ENCODE measurements around the gene MSH5.

The MSH5 gene

DNA sequence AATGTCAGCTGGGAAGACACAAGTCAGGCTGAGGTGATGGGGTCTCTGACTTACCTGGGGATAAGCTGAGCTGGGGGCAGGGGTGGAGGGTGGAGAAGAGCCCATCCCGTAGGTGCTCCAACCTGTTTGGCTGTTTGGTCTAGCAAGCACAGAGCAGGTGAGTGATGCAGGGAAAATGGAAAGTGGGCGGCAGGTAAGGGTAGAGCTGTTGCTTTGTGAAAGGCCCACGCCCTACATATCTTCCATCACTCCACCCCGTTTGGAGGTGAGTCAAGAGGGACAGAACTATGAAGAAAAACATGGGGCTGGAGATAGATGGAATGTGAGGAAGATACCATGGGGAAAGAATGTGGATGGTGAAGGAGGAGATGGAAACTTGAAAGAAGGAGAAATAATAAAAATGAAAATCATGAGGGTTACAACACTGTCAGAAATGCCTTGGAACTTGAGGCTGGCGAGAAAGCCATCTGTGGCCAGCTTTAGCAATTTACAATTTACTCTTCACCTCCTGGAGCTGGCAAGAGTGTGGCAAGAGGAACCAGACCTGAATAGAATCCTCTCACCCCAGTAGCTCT is 19.5 kb upstream of the MSH5 start:
- FAIRE-seq = no peak
- DNase-seq (ENCODE audit: insufficient read length, low spot score) = no peak
- TF ChIP-seq POLR2A (IDR thresholded peaks at IDR 0.05; ENCODE audit: low read depth, low read length) = no peak
- TF ChIP-seq PAX5 (IDR thresholded peaks at IDR 0.05; ENCODE audit: insufficient read depth, low read length, severe bottlenecking) = no peak
- TF ChIP-seq POLR2AphosphoS5 (IDR thresholded peaks at IDR 0.05; ENCODE audit: low read depth, low read length) = no peak
- TF ChIP-seq POU2F2 (IDR thresholded peaks at IDR 0.05; ENCODE audit: low read depth, low read length) = no peak
- TF ChIP-seq TAF1 (IDR thresholded peaks at IDR 0.05; ENCODE audit: low read depth, low read length) = no peak
- no peak for TF ChIP-seq SPI1 (IDR thresholded peaks at IDR 0.05; ENCODE audit: low read depth, low read length)

DNA sequence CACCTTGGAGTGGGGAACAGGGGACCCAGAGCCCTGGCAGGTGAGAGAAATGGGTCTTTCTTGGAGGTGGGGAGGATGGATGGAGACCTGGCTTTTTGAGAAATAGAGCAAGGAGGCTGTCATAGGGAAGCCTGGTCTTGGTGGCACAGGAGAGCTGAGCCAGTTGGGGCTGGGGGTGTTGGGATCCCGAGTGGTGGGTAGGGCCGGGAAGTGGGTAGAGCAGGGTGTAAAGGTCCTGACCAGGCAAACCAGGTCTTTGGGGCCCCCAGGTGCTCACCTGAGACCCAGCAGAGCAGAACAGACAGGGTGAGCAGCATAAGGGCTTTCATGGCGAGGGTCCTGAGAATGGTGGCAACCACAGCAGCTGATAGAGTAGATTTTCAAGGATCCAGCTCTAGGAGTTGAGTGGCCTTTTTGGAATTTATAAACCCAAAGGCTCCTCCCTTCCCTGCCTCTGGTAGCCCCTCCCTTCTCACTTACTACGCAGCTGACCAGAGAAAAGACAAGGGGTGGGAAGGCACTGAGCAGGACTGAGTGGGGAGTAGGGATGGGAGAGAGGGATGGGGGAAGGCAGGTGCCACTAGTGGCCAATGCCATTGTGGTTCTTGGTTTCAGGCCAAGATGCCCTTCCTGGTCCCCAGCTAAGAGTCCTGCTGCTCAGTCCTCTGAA is 18.3 kb upstream of the MSH5 start, which contains the start of gene LY6G6C:
TSS of gene LY6G6C (minus strand) at position 396 of the 670 bp plus-strand sequence. CDS start at position 329, 67 bp downstream.
- TF ChIP-seq POLR2A (IDR thresholded peaks at IDR 0.05; ENCODE audit: low read depth, low read length) = no peak
- no peak for TF ChIP-seq POLR2AphosphoS5 (IDR thresholded peaks at IDR 0.05; ENCODE audit: low read depth, low read length)
- DNase-seq (ENCODE audit: insufficient read length, low spot score) (no peak), FAIRE-seq (no peak)

DNA sequence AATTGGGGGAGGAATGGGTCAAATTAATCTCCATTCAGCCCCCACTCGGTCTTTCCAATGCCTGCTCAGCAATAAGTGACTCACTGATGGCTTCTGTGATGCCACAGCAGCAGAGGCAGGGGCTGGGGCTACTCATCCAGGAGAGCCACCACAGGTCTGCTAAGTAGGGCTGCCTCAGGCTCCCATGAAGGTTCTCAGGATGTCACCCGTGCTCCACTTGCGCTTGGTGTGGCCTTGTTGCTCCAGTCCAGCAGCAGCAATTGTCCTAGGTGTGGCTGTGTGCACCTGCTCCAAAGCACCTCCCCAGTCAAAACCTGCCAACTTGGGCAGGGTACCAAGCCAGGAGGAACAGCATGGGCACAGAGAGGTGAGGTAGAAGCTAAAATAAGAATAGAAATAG is 17.6 kb upstream of the MSH5 start:
- TF ChIP-seq PAX5 (IDR thresholded peaks at IDR 0.05; ENCODE audit: insufficient read depth, low read length, severe bottlenecking) = no peak
- TF ChIP-seq SPI1 (IDR thresholded peaks at IDR 0.05; ENCODE audit: low read depth, low read length) = no peak
- TF ChIP-seq TAF1 (IDR thresholded peaks at IDR 0.05; ENCODE audit: low read depth, low read length) = no peak
- TF ChIP-seq POLR2AphosphoS5 (IDR thresholded peaks at IDR 0.05; ENCODE audit: low read depth, low read length) = no peak
- TF ChIP-seq POLR2A (IDR thresholded peaks at IDR 0.05; ENCODE audit: low read depth, low read length) = no peak
- TF ChIP-seq POU2F2 (IDR thresholded peaks at IDR 0.05; ENCODE audit: low read depth, low read length) = no peak
- DNase-seq (ENCODE audit: insufficient read length, low spot score) (no peak), FAIRE-seq (no peak)

DNA sequence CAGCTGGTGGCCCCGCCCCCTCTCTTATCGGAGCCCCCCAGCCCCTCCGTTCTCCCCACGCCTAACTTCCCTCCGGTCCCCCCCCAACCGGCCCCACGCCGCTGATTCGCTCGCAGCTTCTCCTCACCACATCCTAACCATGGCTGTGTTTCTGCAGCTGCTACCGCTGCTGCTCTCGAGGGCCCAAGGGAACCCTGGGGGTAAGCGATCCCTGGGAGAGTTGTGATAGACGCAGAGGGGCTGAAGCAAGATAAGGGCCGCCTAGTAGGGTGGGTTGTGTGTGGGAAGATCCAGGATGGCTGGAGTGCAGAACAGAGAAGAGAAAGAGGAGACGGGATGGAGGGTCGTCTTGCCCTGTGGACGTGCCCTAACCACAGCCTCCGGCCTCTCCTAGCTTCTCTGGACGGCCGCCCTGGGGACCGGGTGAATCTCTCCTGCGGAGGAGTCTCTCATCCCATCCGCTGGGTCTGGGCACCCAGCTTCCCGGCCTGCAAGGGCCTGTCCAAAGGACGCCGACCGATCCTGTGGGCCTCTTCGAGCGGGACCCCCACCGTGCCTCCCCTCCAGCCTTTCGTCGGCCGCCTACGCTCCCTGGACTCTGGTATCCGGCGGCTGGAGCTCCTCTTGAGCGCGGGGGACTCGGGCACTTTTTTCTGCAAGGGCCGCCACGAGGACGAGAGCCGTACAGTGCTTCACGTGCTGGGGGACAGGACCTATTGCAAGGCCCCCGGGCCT is 16.4 kb upstream of the MSH5 start, which contains the start of gene MPIG6B:
TSS of gene MPIG6B (plus strand) at position 129 of the 735 bp plus-strand sequence. CDS start at position 140, 11 bp downstream.
- no peak for FAIRE-seq
- no peak for TF ChIP-seq POLR2A (IDR thresholded peaks at IDR 0.05; ENCODE audit: low read depth, low read length)
- TF ChIP-seq SPI1 (IDR thresholded peaks at IDR 0.05; ENCODE audit: low read depth, low read length) = no peak
- TF ChIP-seq POLR2AphosphoS5 (IDR thresholded peaks at IDR 0.05; ENCODE audit: low read depth, low read length) = no peak
- TF ChIP-seq PAX5 (IDR thresholded peaks at IDR 0.05; ENCODE audit: insufficient read depth, low read length, severe bottlenecking) = no peak
- TF ChIP-seq TAF1 (IDR thresholded peaks at IDR 0.05; ENCODE audit: low read depth, low read length) = no peak
- no peak for TF ChIP-seq POU2F2 (IDR thresholded peaks at IDR 0.05; ENCODE audit: low read depth, low read length)
- DNase-seq (ENCODE audit: insufficient read length, low spot score) = no peak

DNA sequence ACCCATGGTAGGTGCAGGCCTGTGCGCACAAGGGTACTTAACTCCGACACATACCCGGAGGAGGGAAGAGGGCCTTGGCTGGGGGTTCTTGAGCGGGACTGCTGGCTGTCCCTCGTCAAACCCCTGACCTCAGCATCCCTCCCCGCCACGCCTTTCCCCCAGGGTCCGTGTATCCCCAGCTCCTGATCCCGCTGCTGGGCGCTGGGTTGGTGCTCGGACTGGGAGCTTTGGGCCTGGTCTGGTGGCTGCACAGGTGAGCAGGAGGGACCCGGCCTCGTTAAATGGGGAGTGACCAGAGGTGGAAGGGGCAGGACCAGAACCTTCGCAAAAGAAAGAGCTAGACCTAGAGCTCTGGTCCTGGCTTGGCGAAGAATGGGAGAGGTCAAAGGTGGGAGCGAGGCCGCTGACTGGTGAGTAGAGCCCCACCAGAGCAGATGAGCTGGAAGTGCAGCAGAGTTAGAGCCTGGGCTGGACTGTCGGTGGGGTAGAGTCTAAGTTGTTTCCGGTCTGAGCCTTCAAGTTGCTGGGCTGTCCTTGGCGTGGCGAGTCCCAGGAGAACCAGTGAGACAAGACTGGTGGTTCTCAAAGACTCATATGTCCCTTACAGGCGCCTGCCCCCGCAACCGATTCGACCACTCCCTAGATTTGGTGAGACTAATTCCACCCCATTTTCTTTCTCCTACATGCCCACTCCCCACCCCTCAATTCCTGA is 15.7 kb upstream of the MSH5 start:
- no peak for DNase-seq (ENCODE audit: insufficient read length, low spot score)
- FAIRE-seq = no peak
- TF ChIP-seq PAX5 (IDR thresholded peaks at IDR 0.05; ENCODE audit: insufficient read depth, low read length, severe bottlenecking) = no peak
- TF ChIP-seq TAF1 (IDR thresholded peaks at IDR 0.05; ENCODE audit: low read depth, low read length) = no peak

DNA sequence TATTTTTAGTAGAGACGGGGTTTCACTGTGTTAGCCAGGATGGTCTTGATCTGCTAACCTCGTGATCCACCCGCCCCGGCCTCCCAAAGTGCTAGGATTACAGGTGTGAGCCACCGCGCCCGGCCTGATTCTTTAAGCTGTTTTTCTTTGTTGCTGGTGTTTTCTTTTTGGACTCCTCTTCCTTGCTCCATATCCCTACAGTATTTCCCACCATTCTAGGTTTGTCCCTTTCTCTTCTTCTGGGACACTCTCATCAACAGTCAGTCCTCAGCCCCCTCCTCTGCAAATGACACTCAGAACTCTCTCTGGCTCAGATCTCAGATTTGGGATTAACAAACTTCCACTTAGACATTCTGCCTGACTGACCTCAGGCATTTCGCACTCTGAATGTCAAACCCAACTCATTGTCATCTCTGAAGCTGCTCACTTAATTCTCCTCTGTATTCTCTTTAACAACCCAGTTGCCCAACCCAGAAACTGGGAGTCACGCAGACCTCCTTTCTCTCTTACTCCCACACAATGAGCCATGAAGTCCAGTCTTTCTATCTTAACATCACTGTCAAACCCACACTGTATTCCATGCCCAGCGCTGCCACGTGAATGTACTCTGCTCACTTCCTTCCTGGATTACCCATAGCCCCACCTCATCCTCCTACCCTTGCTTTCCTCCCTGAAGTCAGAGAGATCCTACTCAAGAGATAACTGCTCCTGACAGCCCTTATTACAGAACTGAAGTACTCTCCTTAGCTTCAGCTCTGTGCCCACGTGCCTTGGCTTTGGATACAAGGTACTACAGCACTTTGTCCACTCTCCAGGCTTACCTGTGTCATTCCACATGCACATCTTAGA is 14.1 kb upstream of the MSH5 start:
- DNase-seq (ENCODE audit: insufficient read length, low spot score) (no peak), FAIRE-seq (no peak)
- TF ChIP-seq POU2F2 (IDR thresholded peaks at IDR 0.05; ENCODE audit: low read depth, low read length) (no peak), TAF1 (IDR thresholded peaks at IDR 0.05; ENCODE audit: low read depth, low read length) (no peak), PAX5 (IDR thresholded peaks at IDR 0.05; ENCODE audit: insufficient read depth, low read length, severe bottlenecking) (no peak), SPI1 (IDR thresholded peaks at IDR 0.05; ENCODE audit: low read depth, low read length) (no peak), POLR2AphosphoS5 (IDR thresholded peaks at IDR 0.05; ENCODE audit: low read depth, low read length) (no peak), POLR2A (IDR thresholded peaks at IDR 0.05; ENCODE audit: low read depth, low read length) (no peak)

DNA sequence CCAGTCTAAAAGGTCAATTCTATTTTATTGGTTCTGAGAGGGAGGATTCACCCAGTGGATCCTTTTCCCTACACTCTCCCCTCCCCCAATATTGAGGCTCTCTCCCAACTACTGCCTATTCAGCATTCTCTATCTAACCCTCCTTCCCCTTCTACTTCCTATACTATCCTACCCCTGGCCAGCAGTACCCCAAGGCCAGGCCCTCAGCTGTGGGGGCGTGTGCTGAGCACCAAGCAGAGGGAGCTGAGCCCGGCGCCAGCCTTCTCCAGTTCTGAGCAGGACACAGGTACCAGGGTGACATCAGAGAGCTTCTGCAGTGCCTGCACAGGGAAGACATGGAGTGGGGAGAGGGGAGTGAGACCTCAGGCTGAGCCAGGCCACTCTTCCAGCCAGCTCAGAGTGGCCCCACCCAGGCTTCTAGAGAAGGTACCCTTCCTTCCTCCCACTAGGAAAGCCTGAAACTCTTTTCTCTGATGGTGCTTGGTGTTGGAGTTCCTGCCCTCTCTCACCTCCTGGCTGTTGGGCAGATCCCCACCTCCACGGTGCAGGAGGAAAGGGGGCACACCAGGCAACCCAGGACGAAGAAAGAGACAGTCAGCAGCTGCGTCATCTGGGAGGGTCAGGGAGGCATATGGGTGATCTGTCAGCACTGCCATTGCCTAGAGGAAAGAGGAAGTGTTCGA is 12.6 kb upstream of the MSH5 start:
- FAIRE-seq (peak; percentile 95), DNase-seq (ENCODE audit: insufficient read length, low spot score) (peak; percentile 87)
- no peak for TF ChIP-seq POLR2AphosphoS5 (IDR thresholded peaks at IDR 0.05; ENCODE audit: low read depth, low read length)
- TF ChIP-seq SPI1 (IDR thresholded peaks at IDR 0.05; ENCODE audit: low read depth, low read length) = peak; percentile 99

DNA sequence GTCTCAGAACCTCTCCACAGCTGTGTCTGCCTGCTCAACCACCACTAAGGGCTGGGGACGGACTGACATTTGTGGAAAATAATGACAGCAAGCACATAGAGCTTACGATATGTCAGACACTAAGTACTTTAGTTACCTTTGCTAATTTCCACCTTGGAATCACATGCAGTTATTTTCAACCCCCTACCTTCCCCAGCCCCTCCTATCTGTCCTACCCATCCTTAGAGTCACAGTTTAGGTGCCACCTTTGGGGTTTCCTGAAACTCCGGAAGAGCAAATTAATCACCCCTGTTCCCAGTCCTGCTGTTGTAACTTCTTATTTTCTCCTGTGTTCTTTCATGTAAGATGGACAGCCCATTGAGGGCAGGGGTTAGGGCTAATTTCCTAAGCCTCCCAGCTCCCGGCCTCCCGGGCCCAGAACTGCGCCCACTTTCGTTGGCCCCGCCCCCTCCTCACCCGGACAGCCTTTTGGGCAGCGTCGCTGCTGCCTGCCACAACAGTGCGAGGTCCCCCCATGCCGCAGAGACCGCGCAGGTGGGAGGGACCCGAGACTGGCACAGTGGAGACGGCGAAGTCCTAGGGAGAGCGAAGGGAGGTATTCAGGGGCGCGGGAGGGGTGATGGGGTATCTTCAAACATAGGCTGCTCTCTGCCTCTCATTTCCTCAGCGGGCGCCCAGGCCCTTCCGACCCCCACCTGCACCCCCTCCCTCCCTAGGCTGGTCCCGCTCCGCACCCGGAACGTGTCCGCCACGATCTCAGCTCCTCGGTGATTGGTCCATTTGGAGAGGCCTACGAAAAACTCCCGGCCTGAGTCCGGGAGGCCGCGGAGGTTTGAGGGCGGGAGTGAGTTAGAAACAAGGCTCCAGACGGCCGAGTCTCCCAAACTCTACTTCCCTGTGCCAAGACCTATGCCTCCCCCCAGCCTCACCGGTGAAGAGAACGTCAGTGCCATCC is 11.8 kb upstream of the MSH5 start:
- TF ChIP-seq POU2F2 (IDR thresholded peaks at IDR 0.05; ENCODE audit: low read depth, low read length) (no peak), POLR2A (IDR thresholded peaks at IDR 0.05; ENCODE audit: low read depth, low read length) (no peak)
- no peak for DNase-seq (ENCODE audit: insufficient read length, low spot score)
- no peak for FAIRE-seq

Measured in GM12891 (cell line).